MM.1S (cell line): ENCODE results near the gene VAV3.

Source experiments
- CTCF ChIP-seq: fragments of 300-600 bp; sonication (generic); IDR thresholded peaks from 2 replicates; pipeline ENCODE4 v1.5.1; 2016; ENCODE audit warnings: antibody characterized with exemption, low read length, mixed read lengths
- EZH2phosphoT487 ChIP-seq: fragments of 300-600 bp; sonication (generic); IDR thresholded peaks from 2 replicates; pipeline ENCODE4 v1.6.1; 2018; ENCODE audit warnings: antibody characterized with exemption, low read length

- TF ChIP-seq EZH2phosphoT487 (no peak), CTCF (no peak)
Measured at GRCh38 chr1:107550358-107550757, 414.6 kb downstream of the VAV3 start.
